Measurements from ENCODE around the gene PKNOX2. TPM values are rescaled to one million over a fixed set of nuclear protein-coding genes. Genes with fewer than 3 reads are reported as not detected.

PKNOX2 gene
- total RNA-seq, 2 donors from 2014 or later, result 4.0 to 6.9 TPM

DNA sequence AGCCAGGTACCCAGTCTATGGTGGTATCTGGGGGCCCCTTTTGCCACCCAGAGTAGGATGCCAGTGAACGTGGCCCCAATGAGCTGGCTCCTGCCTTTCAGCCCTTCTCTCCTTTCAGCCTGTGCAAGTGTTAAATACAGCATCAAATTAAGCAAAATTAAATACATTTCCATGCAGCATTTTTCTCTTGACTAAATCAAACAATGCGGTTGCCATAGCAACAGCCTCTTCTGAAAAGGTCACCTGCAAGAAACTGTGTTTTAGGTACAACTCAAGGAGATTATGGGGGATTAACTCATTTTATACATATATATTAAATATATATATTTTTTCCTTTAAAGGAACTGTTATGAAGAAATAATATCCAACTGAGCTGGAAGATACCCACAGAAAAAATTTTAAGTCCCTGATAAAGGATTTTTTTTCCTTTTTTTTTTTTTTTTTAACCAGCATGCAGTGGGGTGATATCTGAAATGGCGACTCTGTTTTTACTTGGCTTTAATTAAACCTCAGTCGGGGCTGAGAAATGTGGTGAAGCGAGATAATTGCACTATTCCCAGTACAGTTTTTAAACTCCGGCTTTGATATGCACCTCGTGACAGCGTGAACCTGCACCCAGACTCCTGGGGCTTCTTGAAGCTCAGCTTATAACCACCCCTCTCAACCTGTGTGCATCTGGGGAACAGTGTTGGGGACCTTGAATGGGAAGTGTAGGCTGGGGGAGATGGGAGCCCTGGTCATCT is 115.3 kb downstream of the PKNOX2 start:
- H3K27me3 ChIP-seq (ENCODE audit: control insufficient read depth, insufficient read depth, low read length, poor library complexity, severe bottlenecking), result no peaks in the 10 kb centered on the region
- no peaks in the 10 kb centered on the region for H3K9me3 Mint-ChIP-seq
- no peak overlapping the region for H3K4me3 Mint-ChIP-seq
- H3K4me1 ChIP-seq (ENCODE audit: control insufficient read depth, insufficient read depth, low read length), result peaks cover 12% of the 10 kb centered on the region
- no peaks in the 10 kb centered on the region for H3K36me3 ChIP-seq (ENCODE audit: control insufficient read depth, insufficient read depth, low read length)
- H3K27ac Mint-ChIP-seq, result no peak overlapping the region
- no peaks in the 10 kb centered on the region for H3K27me3 Mint-ChIP-seq (ENCODE audit: insufficient read depth)
- H3K4me3 ChIP-seq (ENCODE audit: low read length), result no peak overlapping the region
- no peaks in the 10 kb centered on the region for H3K9me3 ChIP-seq (ENCODE audit: control insufficient read depth, low read length)
- H3K4me1 Mint-ChIP-seq, result peaks cover 18% of the 10 kb centered on the region
- H3K9ac ChIP-seq (ENCODE audit: extremely low read depth, low read length, poor library complexity, severe bottlenecking), result no peak overlapping the region
- no peak for DNase-seq
- no peak overlapping the region for H3K27ac ChIP-seq (ENCODE audit: low read depth, low read length)
- TF ChIP-seq, protein P1, sequence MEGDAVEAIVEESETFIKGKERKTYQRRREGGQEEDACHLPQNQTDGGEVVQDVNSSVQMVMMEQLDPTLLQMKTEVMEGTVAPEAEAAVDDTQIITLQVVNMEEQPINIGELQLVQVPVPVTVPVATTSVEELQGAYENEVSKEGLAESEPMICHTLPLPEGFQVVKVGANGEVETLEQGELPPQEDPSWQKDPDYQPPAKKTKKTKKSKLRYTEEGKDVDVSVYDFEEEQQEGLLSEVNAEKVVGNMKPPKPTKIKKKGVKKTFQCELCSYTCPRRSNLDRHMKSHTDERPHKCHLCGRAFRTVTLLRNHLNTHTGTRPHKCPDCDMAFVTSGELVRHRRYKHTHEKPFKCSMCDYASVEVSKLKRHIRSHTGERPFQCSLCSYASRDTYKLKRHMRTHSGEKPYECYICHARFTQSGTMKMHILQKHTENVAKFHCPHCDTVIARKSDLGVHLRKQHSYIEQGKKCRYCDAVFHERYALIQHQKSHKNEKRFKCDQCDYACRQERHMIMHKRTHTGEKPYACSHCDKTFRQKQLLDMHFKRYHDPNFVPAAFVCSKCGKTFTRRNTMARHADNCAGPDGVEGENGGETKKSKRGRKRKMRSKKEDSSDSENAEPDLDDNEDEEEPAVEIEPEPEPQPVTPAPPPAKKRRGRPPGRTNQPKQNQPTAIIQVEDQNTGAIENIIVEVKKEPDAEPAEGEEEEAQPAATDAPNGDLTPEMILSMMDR (conservative IDR thresholded peaks at IDR 0.05), result no peak
- H3K36me3 Mint-ChIP-seq (ENCODE audit: low read depth), result no peaks in the 10 kb centered on the region
- WGBS, 2 experiments (ENCODE audit: insufficient coverage in 1 of 2, insufficient read length in 1 of 2), result 92 to 97% methylated on average over 7 to 8 of the region's 8 CpGs

DNA sequence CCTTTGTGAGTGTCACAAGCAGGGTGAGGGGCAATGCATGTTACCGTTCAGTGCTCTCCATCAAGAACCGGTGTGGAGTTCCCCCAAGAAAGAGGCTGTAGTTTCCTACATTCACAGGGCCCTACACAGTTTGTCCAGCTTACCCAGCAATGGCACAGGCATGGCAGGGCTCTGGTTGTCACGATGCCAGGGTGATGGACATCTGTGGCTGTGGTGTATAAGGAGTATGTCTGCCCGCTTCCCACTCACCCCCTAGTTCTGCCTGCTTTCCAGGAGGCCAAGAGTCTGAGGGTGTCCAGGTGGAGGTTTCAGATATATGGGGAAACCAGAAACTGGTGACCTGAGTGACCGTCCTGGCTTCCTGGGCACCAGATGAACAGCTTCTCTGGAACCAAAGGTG is 116.1 kb downstream of the PKNOX2 start:
- H3K9me3 Mint-ChIP-seq, result no peaks in the 10 kb centered on the region
- no peaks in the 10 kb centered on the region for H3K27me3 Mint-ChIP-seq (ENCODE audit: insufficient read depth)
- Histone ChIP-seq H3K4me3 (ENCODE audit: low read length) (no peak overlapping the region), H3K27ac (ENCODE audit: low read depth, low read length) (no peak overlapping the region), H3K9me3 (ENCODE audit: control insufficient read depth, low read length) (no peaks in the 10 kb centered on the region), H3K27me3 (ENCODE audit: control insufficient read depth, insufficient read depth, low read length, poor library complexity, severe bottlenecking) (no peaks in the 10 kb centered on the region), H3K9ac (ENCODE audit: extremely low read depth, low read length, poor library complexity, severe bottlenecking) (no peak overlapping the region), H3K4me1 (ENCODE audit: control insufficient read depth, insufficient read depth, low read length) (peaks cover 12% of the 10 kb centered on the region), H3K36me3 (ENCODE audit: control insufficient read depth, insufficient read depth, low read length) (no peaks in the 10 kb centered on the region)
- H3K36me3 Mint-ChIP-seq (ENCODE audit: low read depth), result no peaks in the 10 kb centered on the region
- H3K27ac Mint-ChIP-seq, result no peak overlapping the region
- no peak overlapping the region for H3K4me3 Mint-ChIP-seq
- H3K4me1 Mint-ChIP-seq, result peaks cover 18% of the 10 kb centered on the region
- WGBS, 2 experiments (ENCODE audit: insufficient coverage in 1 of 2, insufficient read length in 1 of 2), result 91 to 100% methylated on average over 3 to 5 of the region's 5 CpGs
- TF ChIP-seq, protein P1 (conservative IDR thresholded peaks at IDR 0.05), result no peak
- no peak for DNase-seq

DNA sequence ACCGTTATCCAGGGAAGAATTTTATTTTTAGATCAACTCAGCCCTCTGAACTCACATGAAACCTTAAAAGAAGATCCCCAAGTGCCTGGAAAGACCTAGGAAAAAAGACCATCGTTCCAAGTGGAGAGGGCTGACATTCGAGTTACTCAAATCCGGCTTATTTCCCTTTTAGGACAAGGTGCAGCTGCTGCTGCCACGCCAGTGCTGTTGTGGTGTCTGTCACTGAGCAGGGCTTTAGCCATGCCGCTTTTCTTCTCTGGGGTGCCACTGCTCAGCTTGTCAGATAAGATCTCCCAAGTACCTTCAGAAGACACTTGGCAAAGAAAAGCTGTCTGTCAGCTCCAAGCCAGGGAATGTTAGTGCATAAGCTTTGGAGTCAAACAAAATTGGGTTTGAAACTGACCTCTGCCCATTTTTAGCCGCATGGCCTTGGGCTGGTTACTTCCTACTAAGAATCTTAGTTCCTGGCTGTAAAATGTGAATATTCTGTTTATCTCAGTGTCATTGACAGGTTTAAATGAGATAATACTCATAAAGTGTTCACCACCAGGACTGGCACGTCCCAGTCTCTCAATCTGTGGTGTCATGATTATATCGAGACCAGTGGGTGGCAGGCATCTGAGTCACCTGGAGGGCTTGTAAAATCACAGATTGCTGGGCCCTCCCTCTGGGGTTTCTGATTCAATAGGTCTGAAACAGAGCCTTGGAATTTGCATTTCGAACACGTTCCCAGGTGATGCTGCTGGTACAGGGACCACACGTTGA is 117.5 kb downstream of the PKNOX2 start:
- WGBS, 2 experiments (ENCODE audit: insufficient coverage in 1 of 2, insufficient read length in 1 of 2), result 85 to 86% methylated on average over 12 of the region's 12 CpGs
- no peaks in the 10 kb centered on the region for H3K9me3 ChIP-seq (ENCODE audit: control insufficient read depth, low read length)
- no peak overlapping the region for H3K4me3 ChIP-seq (ENCODE audit: low read length)
- no peak overlapping the region for H3K27ac ChIP-seq (ENCODE audit: low read depth, low read length)
- no peak overlapping the region for H3K9ac ChIP-seq (ENCODE audit: extremely low read depth, low read length, poor library complexity, severe bottlenecking)
- H3K27me3 Mint-ChIP-seq (ENCODE audit: insufficient read depth), result no peaks in the 10 kb centered on the region
- H3K27me3 ChIP-seq (ENCODE audit: control insufficient read depth, insufficient read depth, low read length, poor library complexity, severe bottlenecking), result no peaks in the 10 kb centered on the region
- no peak overlapping the region for H3K27ac Mint-ChIP-seq
- peaks cover 27% of the 10 kb centered on the region for H3K4me1 Mint-ChIP-seq
- peaks cover 17% of the 10 kb centered on the region for H3K4me1 ChIP-seq (ENCODE audit: control insufficient read depth, insufficient read depth, low read length)
- H3K36me3 Mint-ChIP-seq (ENCODE audit: low read depth), result no peaks in the 10 kb centered on the region
- no peaks in the 10 kb centered on the region for H3K9me3 Mint-ChIP-seq
- H3K4me3 Mint-ChIP-seq, result no peak overlapping the region
- TF ChIP-seq, protein P1 (conservative IDR thresholded peaks at IDR 0.05), result no peak
- DNase-seq, result no peak
- H3K36me3 ChIP-seq (ENCODE audit: control insufficient read depth, insufficient read depth, low read length), result no peaks in the 10 kb centered on the region

Measured in endodermal cell (in vitro differentiated cells).